ENCODE measurements around the gene ABCA12.

ABCA12 gene

GRCh38 chr2:214989187-214989586 lies 149.2 kb downstream of the ABCA12 start:
- peak overlapping the region; percentile 23 for H3K27ac ChIP-seq
- DNase-seq (ENCODE audit: low read depth, low spot score), result no peak

DNA sequence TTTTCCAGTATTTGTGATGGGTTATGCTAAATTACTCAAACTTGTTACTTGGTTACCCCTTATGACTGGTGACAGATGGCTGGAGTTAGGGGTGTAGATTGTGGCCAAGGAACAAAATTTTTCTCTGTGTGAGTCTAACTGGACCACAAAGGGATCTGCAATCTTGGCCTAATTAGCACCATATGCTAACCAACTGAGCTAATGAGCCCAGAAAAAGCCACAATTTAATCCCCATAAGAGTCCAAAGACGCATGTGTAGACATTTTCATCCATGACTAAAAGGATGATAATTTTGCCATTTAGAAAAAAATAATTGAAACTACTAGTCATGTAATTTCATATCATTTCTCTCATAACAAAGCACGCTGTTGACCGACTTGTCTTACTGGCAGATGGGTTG lies 151.2 kb downstream of the ABCA12 start:
- no peak overlapping the region for H3K27ac ChIP-seq
- no peak for DNase-seq (ENCODE audit: low read depth, low spot score)

- no peak overlapping the region for H3K27ac ChIP-seq
- no peak for DNase-seq (ENCODE audit: low read depth, low spot score)
Measured at GRCh38 chr2:214985619-214986018, 152.8 kb downstream of the ABCA12 start.

DNA sequence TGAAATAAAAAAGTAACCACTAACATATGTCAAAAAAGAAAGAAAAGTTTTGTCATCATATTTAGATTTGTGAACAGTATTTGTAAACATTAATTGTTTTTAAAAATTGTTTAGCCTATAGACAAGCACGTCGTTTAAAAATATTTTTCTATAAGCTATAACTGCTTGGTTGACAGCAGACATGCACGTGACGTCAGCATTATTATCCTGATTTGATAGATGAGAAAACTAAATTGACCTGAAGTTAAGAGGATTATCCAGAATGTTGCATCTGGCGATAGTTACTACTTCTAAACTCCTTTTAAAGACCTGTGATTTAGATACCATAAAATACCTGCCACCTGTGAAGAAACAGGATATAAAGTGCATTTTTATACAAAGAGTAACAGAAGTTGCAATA lies 172.0 kb downstream of the ABCA12 start:
- no peak for DNase-seq (ENCODE audit: low read depth, low spot score)
- no peak overlapping the region for H3K27ac ChIP-seq

GRCh38 chr2:214960677-214961076 lies 177.7 kb downstream of the ABCA12 start:
- no peak overlapping the region for H3K27ac ChIP-seq
- no peak for DNase-seq (ENCODE audit: low read depth, low spot score)

GRCh38 chr2:214946949-214947348 lies 191.5 kb downstream of the ABCA12 start:
- no peak for DNase-seq (ENCODE audit: low read depth, low spot score)
- H3K27ac ChIP-seq, result no peak overlapping the region

GRCh38 chr2:214934006-214934405 lies 204.4 kb downstream of the ABCA12 start:
- no peak overlapping the region for H3K27ac ChIP-seq
- DNase-seq (ENCODE audit: low read depth, low spot score), result no peak

DNA sequence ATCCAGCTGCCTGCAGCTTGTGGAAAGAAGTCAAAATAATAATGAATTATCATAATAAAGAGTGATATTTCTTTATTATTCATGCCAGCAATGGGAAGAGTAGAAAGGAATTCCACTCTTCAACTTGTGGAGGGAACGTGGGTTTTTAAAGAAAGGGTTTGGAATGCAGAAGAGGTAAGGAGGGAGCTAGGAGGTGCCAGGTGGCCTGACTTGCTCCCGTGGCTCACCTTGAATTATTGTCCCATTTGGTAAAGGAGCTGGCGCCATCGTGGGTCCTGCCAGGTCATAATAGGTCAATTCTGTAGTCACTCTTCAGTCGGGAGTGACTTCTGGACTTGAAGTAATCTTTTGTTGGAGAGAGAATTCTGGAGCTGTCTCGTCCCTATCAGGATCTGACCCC lies 233.8 kb downstream of the ABCA12 start:
- no peak overlapping the region for H3K27ac ChIP-seq
- no peak for DNase-seq (ENCODE audit: low read depth, low spot score)

- H3K27ac ChIP-seq, result no peak overlapping the region
- no peak for DNase-seq (ENCODE audit: low read depth, low spot score)
Measured at GRCh38 chr2:214904176-214904575, 234.2 kb downstream of the ABCA12 start.

DNA sequence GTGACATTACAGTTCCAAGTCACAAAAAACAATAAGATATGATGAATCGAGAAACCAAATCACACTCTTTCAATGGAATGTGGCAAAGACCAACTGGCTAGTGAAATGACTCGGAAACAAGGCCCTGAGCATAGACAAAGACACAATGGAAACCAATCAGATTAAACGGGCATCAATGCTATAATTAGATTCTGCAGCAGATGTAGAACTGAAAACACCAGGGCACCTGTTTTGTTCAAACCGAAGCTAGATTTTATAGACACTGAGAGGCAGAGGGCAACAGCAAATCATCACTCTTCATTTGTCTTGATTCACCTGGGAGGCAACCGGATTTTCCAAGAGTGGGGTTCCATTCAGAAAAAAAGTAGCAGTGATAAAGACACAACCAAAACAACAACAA lies 236.1 kb downstream of the ABCA12 start:
- no peak overlapping the region for H3K27ac ChIP-seq
- DNase-seq (ENCODE audit: low read depth, low spot score), result no peak

DNA sequence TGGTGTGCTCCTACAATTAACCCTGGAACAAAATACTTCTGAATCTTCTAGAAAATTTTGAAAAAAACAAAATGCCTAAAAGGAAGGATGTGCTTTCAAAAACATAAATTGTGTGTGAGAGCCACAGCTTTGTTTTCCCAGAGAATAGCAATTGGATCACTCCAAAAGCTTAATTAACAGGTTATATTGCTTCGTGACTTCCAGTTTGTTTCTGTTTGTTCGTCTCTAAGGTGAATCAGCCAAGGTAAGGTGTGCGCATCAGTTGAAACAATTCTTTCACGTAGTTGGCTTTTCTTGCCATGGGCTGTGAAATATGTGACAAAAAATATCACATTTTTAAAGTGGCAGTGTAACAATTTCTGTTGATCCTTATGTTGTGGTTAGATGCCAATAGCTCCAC lies 238.7 kb downstream of the ABCA12 start:
- H3K27ac ChIP-seq, result no peak overlapping the region
- peak; percentile 16 for DNase-seq (ENCODE audit: low read depth, low spot score)

GRCh38 chr2:214896274-214896673 lies 242.2 kb downstream of the ABCA12 start:
- H3K27ac ChIP-seq, result peak overlapping the region; percentile 7
- no peak for DNase-seq (ENCODE audit: low read depth, low spot score)

DNA sequence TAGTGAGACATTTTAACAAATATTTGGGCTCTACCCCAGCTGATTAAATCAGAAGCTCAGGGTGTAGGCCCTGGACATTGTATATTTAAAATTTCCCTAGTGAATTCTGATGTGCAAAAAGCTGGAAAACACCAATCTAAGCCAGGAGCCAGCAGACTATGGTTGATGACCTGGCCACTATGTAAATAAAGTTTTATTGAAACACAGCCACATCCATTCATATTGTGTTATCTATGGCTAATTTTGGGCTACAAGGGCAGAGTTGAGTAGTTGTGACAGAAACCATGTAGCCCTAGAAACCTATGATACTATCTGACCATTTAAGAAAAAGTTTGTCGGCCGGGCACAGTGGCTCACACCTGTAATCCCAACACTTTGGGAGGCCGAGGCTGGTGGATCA lies 243.0 kb downstream of the ABCA12 start:
- DNase-seq (ENCODE audit: low read depth, low spot score), result no peak
- no peak overlapping the region for H3K27ac ChIP-seq

- H3K27ac ChIP-seq, result no peak overlapping the region
- DNase-seq (ENCODE audit: low read depth, low spot score), result no peak
Measured at GRCh38 chr2:214889301-214889700, 249.1 kb downstream of the ABCA12 start.

DNA sequence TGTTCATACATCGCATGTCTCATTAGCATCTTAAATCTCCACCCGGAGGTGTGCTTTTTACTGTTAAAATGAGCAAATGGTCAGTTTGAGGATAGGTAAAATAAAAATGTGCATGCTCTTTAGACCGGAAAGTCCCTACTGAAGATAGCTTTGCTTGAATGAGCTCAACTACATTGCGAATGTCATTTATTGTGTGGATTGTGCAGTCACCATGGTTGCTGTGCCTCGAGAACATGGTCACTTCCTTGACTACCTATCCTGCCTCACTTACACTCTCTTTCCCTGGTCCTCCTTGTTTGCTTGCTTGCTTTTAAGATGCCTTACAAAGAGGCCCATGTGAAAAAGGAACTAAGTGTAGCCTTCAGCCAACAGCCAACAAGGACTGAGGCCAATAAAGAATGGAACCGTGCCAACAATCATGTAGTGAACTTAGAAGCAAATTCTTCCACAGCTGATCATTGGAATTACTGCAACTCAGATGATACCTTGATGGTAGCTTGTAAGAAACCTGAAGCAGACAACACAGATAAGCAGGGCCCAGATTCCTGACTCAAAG lies 256.7 kb downstream of the ABCA12 start:
- no peak for DNase-seq (ENCODE audit: low read depth, low spot score)
- no peak overlapping the region for H3K27ac ChIP-seq

Data from epithelial cell of prostate (primary cell).